GM12878 (cell line): ENCODE results near the gene SLC4A5. TPM values are rescaled to one million over a fixed set of nuclear protein-coding genes. Genes with fewer than 3 reads are reported as not detected.

Experiments
- CEBPZ ChIP-seq: fragments of 150-350 bp; IDR thresholded peaks from 2 replicates; pipeline ENCODE4 v1.6.1; 2016; ENCODE audit warnings: low read depth, low read length
- CHD1 ChIP-seq: IDR thresholded peaks from 2 replicates; pipeline ENCODE4 v1.6.1; 2012; ENCODE audit warnings: low read depth, low read length, improper control_type of control experiment
- ELK1 ChIP-seq: IDR thresholded peaks from 2 replicates; pipeline ENCODE4 v1.6.1; 2012; ENCODE audit warnings: low read depth, low read length, improper control_type of control experiment
- FOXK2 ChIP-seq: fragments of 450-650 bp; IDR thresholded peaks from 2 replicates; pipeline ENCODE4 v1.6.1; 2017; ENCODE audit warnings: mild to moderate bottlenecking, moderate library complexity
- FOXM1 ChIP-seq: IDR thresholded peaks from 2 replicates; pipeline ENCODE4 v1.6.1; 2012; ENCODE audit warnings: low read depth, mild to moderate bottlenecking, inconsistent platforms, low read length, moderate library complexity
- GABPA ChIP-seq: IDR thresholded peaks from 2 replicates; pipeline ENCODE4 v1.6.1; 2014; ENCODE audit warnings: antibody characterized with exemption, low read depth, mild to moderate bottlenecking, inconsistent platforms
- JUNB ChIP-seq: IDR thresholded peaks from 2 replicates; pipeline ENCODE4 v1.6.1; 2016; ENCODE audit warnings: antibody characterized with exemption, mild to moderate bottlenecking
- KAT2A ChIP-seq: conservative IDR thresholded peaks from 2 replicates; pipeline ENCODE4 v1.6.1; 2011; ENCODE audit warnings: low read depth, low read length; ENCODE audit not compliant: control insufficient read depth
- KDM1A ChIP-seq: fragments of 200-600 bp; sonication (generic); IDR thresholded peaks from 2 replicates; pipeline ENCODE4 v1.6.1; 2016; ENCODE audit warnings: borderline replicate concordance
- KLF5 ChIP-seq: fragments of 450-650 bp; IDR thresholded peaks from 2 replicates; pipeline ENCODE4 v1.6.1; 2014; ENCODE audit warnings: mild to moderate bottlenecking; ENCODE audit not compliant: partially characterized antibody
- MEF2A ChIP-seq: IDR thresholded peaks from 2 replicates; pipeline ENCODE4 v1.6.1; 2011; ENCODE audit warnings: low read depth, mild to moderate bottlenecking, low read length, moderate library complexity; ENCODE audit not compliant: insufficient read depth
- MYC ChIP-seq: IDR thresholded peaks from 2 replicates; pipeline ENCODE4 v1.6.1; 2011; ENCODE audit warnings: mild to moderate bottlenecking, low read length, moderate library complexity, inconsistent platforms; ENCODE audit not compliant: insufficient read depth, insufficient replicate concordance, insufficient read length, severe bottlenecking
- NRF1 ChIP-seq: conservative IDR thresholded peaks from 2 replicates; pipeline ENCODE4 v1.6.1; 2011; ENCODE audit warnings: mild to moderate bottlenecking, low read depth, low read length, improper control_type of control experiment
- PAX5 ChIP-seq: IDR thresholded peaks from 2 replicates; pipeline ENCODE4 v1.6.1; 2011; ENCODE audit warnings: low read depth, low read length, borderline replicate concordance
- PBX3 ChIP-seq: IDR thresholded peaks from 2 replicates; pipeline ENCODE4 v1.6.1; 2011; ENCODE audit warnings: mild to moderate bottlenecking, low read depth, low read length, moderate library complexity; ENCODE audit not compliant: insufficient replicate concordance
- PRDM15 ChIP-seq: fragments of 450-650 bp; formaldehyde crosslinking; IDR thresholded peaks from 2 replicates; pipeline ENCODE4 v1.4.0; 2020; ENCODE audit warnings: mild to moderate bottlenecking, moderate library complexity
- RAD21 ChIP-seq: IDR thresholded peaks from 2 replicates; pipeline ENCODE4 v1.6.1; 2011; ENCODE audit warnings: mild to moderate bottlenecking, low read depth, low read length, moderate library complexity; ENCODE audit not compliant: insufficient read depth
- SUZ12 ChIP-seq: fragments of 200-600 bp; sonication (generic); IDR thresholded peaks from one replicate; pipeline ENCODE4 v1.6.1; 2018; ENCODE audit warnings: antibody characterized with exemption, mild to moderate bottlenecking; ENCODE audit not compliant: unreplicated experiment
- TAF1 ChIP-seq: IDR thresholded peaks from 2 replicates; pipeline ENCODE4 v1.6.1; 2011; ENCODE audit warnings: mild to moderate bottlenecking, low read depth, low read length, borderline replicate concordance
- polyA plus RNA-seq, 11 experiments: library from polyadenylated mRNA; depleted of rRNA in 4 of 11; unstranded in 6 of 11; stranded (reverse) in 5 of 11; fragments of >200 nt; fragmentation: Nextera tagmentation in 4 of 11; fragmentation: Illumina TruSeq in 1 of 11; extraction: Ambion mirVana in 4 of 11; extraction: Trizol in 1 of 11; gene quantifications; 1 replicate in 1 of 11; 2 replicates in 10 of 11; pipeline versions ENCODE4 v1.2.1 to v1.2.3, GENCODE V29; 2011 to 2016; ENCODE audit warnings: inconsistent platforms in 2 of 11, missing spikeins in 2 of 11, low read depth in 1 of 11
- total RNA-seq, 4 experiments: library from RNA; depleted of rRNA in 3 of 4; stranded (reverse); fragments of >200 nt in 3 of 4; fragmentation: Illumina TruSeq in 1 of 4; extraction: Trizol in 1 of 4; gene quantifications; 2 replicates each; pipeline versions ENCODE4 v1.2.1 to v1.2.3, GENCODE V29; 2013 to 2021

Gene SLC4A5
- total and polyA plus RNA-seq, 10 of the 15 experiments (the other 5 are each of a cell fraction or from before 2014, with no cell fraction given) = 0.15 to 4.7 (median 1.6) TPM

- TF ChIP-seq MEF2A (no peak), SUZ12 (no peak), CHD1 (0 out of 2 replicates have a peak, but pooled peaks have one; percentile 27), NRF1 (peak; percentile 43), CEBPZ (no peak), PRDM15 (0 out of 2 replicates have a peak, but pooled peaks have one; percentile 44), FOXK2 (no peak), ELK1 (no peak), JUNB (no peak), MYC (no peak), KAT2A (no peak), FOXM1 (no peak), GABPA (no peak), KLF5 (no peak), PAX5 (peak; percentile 95), PBX3 (no peak), KDM1A (no peak), RAD21 (no peak), TAF1 (peak; percentile 97)
These were observed 164.8 kb downstream of the SLC4A5 start, which contains the start of gene MOB1A (continued) for GRCh38 chr2:74178211-74179062.
